Heart left ventricle (tissue), 13 donors: ENCODE results near the gene TRAPPC1.

ENCODE experiments used
- CTCF ChIP-seq, 12 donors: fragments of 200-600 bp; sonication (generic) in 4 of 12; IDR thresholded peaks; one replicate each; pipeline versions ENCODE4 v1.5.0 to v1.8.0; 2018 to 2022; ENCODE audit warnings: antibody characterized with exemption in 12 of 12, mild to moderate bottlenecking in 5 of 12
- POLR2A ChIP-seq, 2 donors: fragments of 450-650 bp; IDR thresholded peaks; one replicate each; pipeline ENCODE4 v1.6.1; 2017; ENCODE audit warnings: antibody characterized with exemption in 2 of 2, mild to moderate bottlenecking in 2 of 2, moderate library complexity in 2 of 2
- donor health status: ischemic (EF 13 %, LVEDD 7.1; RV severe dilation, severe dysfunction).
- donor health status: DM: no; HTN: yes; CAD: no.
- donor health status: DM: no; HTN: no; CAD: no.
- donor health status: ischemic (EF 25% LVEDD 6.9; RV normal size, moderate dysfunction).
- donor health status: ischemic (EF 25% LVEDD 5.7; RV mildly dilated, moderate dysfunction).
- donor health status: ischemic (EF 35%, LVEDD 5.7; RV mildly dilated, moderate dysfunction).
- donor health status: nonischemic (EF 11% LVEDD 7.7; RV severe dilation, severe dysfunction).
- donor health status: DM: yes; HTN: yes; CAD: no.
- donor health status: PGD.
- donor health status: ischemic (EF 29% LVEDD 5.4; RV normal size, mild dysfunction).
- donor health status: nonischemic (EF 23%, LVEDD 6.1; RV moderate dilation, normal function).

DNA sequence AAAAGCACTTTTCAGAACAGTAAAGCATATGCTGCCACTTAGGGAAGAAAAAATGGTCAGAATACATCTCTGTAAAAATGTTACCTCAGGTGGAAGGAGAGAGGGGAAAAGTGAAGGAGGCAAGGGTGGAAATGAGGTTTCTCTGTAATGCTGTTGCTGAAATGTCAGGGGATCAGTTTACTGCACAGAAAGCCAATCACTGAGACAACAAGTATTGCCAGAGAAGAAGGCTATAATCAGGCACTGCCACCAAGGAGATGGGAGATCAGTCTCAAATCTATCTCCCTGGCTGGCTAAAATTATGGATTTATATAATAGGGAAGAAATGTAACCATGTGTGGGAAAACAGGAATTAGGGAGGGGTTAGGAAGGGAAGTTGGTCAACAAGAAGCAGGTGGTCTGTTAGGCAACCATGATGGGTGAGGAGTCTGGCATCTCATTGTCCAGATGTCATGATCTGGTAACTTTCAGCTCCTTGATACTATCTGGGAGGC lies 42.9 kb upstream of the TRAPPC1 start:
- TF ChIP-seq CTCF (IDR thresholded peaks at IDR 0.05) (no peak), POLR2A (IDR thresholded peaks at IDR 0.05) (no peak)
